Psoas muscle (tissue), 8 donors: ENCODE measurements around the gene PAQR3. TPM values are rescaled to one million over a fixed set of nuclear protein-coding genes. Genes with fewer than 3 reads are reported as not detected.
A peak's percentile ranks its signal among the peaks of the same experiment; 100 is the strongest.

ENCODE experiments used
- ATAC-seq, 4 donors: fragments of 200-7000 bp; cut with Tn5 transposase; one replicate each; pipeline ENCODE4 v1.9.1; 2020; ENCODE audit warnings: moderate library complexity in 3 of 4, mild to moderate bottlenecking in 2 of 4
- DNase-seq, 2 donors: peaks; one replicate each; pipeline ENCODE4 v3.0.0-alpha.2; 2020
- H3K27ac ChIP-seq: fragments of 200-600 bp; one replicate; pipeline ENCODE4 v1.8.0; 2022
- H3K27me3 ChIP-seq, 3 donors: fragments of 200-600 bp in 1 of 3; one replicate each; pipeline versions ENCODE4 v1.6.1 to v1.8.0; 2013 to 2022; ENCODE audit warnings: low read length in 2 of 3, mild to moderate bottlenecking in 2 of 3, moderate library complexity in 1 of 3; ENCODE audit not compliant: insufficient read depth in 3 of 3
- H3K36me3 ChIP-seq, 2 donors: fragments of 200-600 bp in 1 of 2; one replicate each; pipeline versions ENCODE4 v1.6.1 to v1.8.0; 2013 to 2022; ENCODE audit warnings: low read depth in 1 of 2, mild to moderate bottlenecking in 1 of 2, moderate library complexity in 1 of 2; ENCODE audit not compliant: insufficient read depth in 1 of 2
- H3K4me1 ChIP-seq: fragments of 200-600 bp; one replicate; pipeline ENCODE4 v1.8.0; 2022
- H3K4me3 ChIP-seq: fragments of 200-600 bp; one replicate; pipeline ENCODE4 v1.8.0; 2022; ENCODE audit warnings: mild to moderate bottlenecking
- H3K9me3 ChIP-seq: fragments of 200-600 bp; one replicate; pipeline ENCODE4 v1.8.0; 2022
- WGBS, 3 donors: extraction: QIAGEN DNeasy Blood & Tissue Kit; methylation state at CpG; one replicate each; pipeline versions ENCODE4 v1.1.6 to v1.1.7; 2013; 5-methylcytosine and 5-hydroxymethylcytosine counted together
- intact Hi-C, 2 donors: fragments of 100-400 bp; cut with DNase I; formaldehyde crosslinking; loops; one replicate each; pipeline versions ENCODE4 v1.11.0 to v1.14.2; 2022
- polyA plus RNA-seq, 3 donors: library from polyadenylated mRNA; stranded (reverse); fragments of 200-250 nt; gene quantifications; one replicate each; pipeline ENCODE4 v1.2.3, GENCODE V29; 2013
- total RNA-seq, 4 donors: library from RNA; stranded (reverse); fragmentation: NEBNext Ultra II Directional in 2 of 4; extraction: Animal tissue kit (Norgen Biotek cat#: 25700) in 2 of 4; gene quantifications; one replicate each; pipeline versions ENCODE4 v1.2.1 to v1.2.4, GENCODE V29; 2021 to 2023
- TF ChIP-seq, protein P1 (sequence below): fragments of 200-600 bp; IDR thresholded peaks from one replicate; pipeline ENCODE4 v1.8.0; 2022; ENCODE audit warnings: antibody characterized with exemption
- donor health status: healthy with polysubstance abuse.
- donor health status: DM: no; HTN: no; CAD: no; lungs with moderate emphysema.
- donor health status: Bipolar disorder and iron deficiency.
- donor health status: healthy.
- donor health status: DM: yes; HTN: yes; CAD: no.
- donor health status: DM: no; HTN: no; CAD: no.
- donor health status: DM: no; HTN: no; CAD: no.
- donor health status: DM: yes; HTN: yes; CAD: no.

The PAQR3 gene
- total and polyA plus RNA-seq, 7 donors, result 3.9 to 10.7 (median 6.1) TPM

- 93 to 95% (median 94%) methylated on average over 3 of the region's 3 CpGs for WGBS, 3 donors
- no peak for DNase-seq
- Histone ChIP-seq H3K9me3 (peaks cover 6% of the 10 kb centered on the region), H3K27ac (no peak overlapping the region), H3K36me3 (no peaks in the 10 kb centered on the region), H3K4me1 (no peaks in the 10 kb centered on the region), H3K4me3 (no peak overlapping the region), H3K27me3 (peaks cover 0 to 2% (median 0%) of the 10 kb centered on the region in 3 donors)
- ATAC-seq, result no peak
- TF ChIP-seq, protein P1, sequence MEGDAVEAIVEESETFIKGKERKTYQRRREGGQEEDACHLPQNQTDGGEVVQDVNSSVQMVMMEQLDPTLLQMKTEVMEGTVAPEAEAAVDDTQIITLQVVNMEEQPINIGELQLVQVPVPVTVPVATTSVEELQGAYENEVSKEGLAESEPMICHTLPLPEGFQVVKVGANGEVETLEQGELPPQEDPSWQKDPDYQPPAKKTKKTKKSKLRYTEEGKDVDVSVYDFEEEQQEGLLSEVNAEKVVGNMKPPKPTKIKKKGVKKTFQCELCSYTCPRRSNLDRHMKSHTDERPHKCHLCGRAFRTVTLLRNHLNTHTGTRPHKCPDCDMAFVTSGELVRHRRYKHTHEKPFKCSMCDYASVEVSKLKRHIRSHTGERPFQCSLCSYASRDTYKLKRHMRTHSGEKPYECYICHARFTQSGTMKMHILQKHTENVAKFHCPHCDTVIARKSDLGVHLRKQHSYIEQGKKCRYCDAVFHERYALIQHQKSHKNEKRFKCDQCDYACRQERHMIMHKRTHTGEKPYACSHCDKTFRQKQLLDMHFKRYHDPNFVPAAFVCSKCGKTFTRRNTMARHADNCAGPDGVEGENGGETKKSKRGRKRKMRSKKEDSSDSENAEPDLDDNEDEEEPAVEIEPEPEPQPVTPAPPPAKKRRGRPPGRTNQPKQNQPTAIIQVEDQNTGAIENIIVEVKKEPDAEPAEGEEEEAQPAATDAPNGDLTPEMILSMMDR, result no peak
- intact Hi-C loops, result no loop called here
Measured at GRCh38 chr4:78945651-78946179, 6.5 kb upstream of the PAQR3 start.

DNA sequence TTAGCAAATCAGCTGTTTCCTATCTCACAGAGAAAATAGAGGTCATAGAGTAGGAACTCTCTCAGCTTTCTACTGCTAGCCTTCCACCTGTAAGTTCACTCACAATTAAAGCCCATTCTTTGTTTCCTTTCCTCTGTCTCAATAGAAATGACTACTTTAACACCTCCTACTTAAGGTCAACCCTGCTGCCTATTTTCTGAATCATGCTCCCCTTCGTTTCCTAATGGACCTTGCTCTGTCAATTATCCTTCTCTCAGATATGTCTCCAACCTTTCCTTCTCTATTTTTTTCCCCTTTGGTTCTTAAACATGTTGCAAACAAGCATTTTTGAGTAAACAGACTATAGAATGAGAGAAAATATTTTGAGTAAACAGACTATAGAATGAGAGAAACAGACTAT lies 5.1 kb upstream of the PAQR3 start:
- ATAC-seq, result no peak
- Histone ChIP-seq H3K36me3 (no peaks in the 10 kb centered on the region), H3K9me3 (peaks cover 6% of the 10 kb centered on the region), H3K4me3 (no peak overlapping the region), H3K4me1 (peaks cover 3% of the 10 kb centered on the region), H3K27me3 (peaks cover 0 to 2% (median 0%) of the 10 kb centered on the region in 3 donors), H3K27ac (no peak overlapping the region)
- intact Hi-C loops, result no loop called here
- no peak for DNase-seq
- WGBS, 3 donors, result 44 to 54% (median 48%) methylated on average over 1 of the region's 1 CpG
- TF ChIP-seq, protein P1, result no peak

- peaks cover 11% of the 10 kb centered on the region for H3K4me1 ChIP-seq
- no peaks in the 10 kb centered on the region for H3K9me3 ChIP-seq
- no peaks in the 10 kb centered on the region for H3K27me3 ChIP-seq
- ATAC-seq (no peak), DNase-seq (no peak)
- intact Hi-C loops, result no loop called here
- TF ChIP-seq, protein P1, result no peak
- no peaks in the 10 kb centered on the region for H3K36me3 ChIP-seq
- H3K27ac ChIP-seq, result no peak overlapping the region
- WGBS, 3 donors, result 95 to 100% (median 97%) methylated on average over 5 of the region's 5 CpGs
- H3K4me3 ChIP-seq, result no peak overlapping the region
Measured at GRCh38 chr4:78940752-78941151, 1.5 kb upstream of the PAQR3 start.

- peak overlapping the region; percentile 75 for H3K27ac ChIP-seq
- no peaks in the 10 kb centered on the region for H3K36me3 ChIP-seq
- intact Hi-C loops, result no loop called here
- H3K9me3 ChIP-seq, result no peaks in the 10 kb centered on the region
- peak in 1 of 4 donors; percentile 32 for ATAC-seq
- TF ChIP-seq, protein P1, result no peak
- no peaks in the 10 kb centered on the region for H3K27me3 ChIP-seq
- WGBS, 3 donors, result 1 to 2% (median 1%) methylated on average over 9 of the region's 9 CpGs
- H3K4me3 ChIP-seq, result peak overlapping the region; percentile 97
- no peak for DNase-seq
- peaks cover 11% of the 10 kb centered on the region for H3K4me1 ChIP-seq
Measured at GRCh38 chr4:78939667-78940008, 400 bp upstream of the PAQR3 start.

DNA sequence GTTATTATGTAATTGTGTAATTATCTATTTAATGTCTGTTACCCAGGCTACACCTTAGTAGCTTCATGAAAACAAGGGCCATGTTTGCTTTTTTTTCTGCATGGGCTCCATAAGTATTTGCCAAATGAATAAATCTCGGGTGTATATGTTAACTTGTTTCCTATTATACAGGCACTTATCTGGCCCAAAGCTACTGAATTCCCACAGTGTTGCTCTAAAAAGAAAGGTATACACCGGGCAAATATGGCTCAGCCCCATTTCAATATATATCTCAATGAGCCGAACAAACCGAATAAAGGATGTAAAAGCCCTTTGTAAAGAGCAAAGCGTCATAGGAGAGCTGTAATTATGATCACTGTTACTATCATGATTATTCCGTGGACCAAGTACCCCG lies 767 bp downstream of the PAQR3 start:
- peaks cover 11% of the 10 kb centered on the region for H3K4me1 ChIP-seq
- H3K4me3 ChIP-seq, result peak overlapping the region; percentile 97
- H3K27me3 ChIP-seq, result no peaks in the 10 kb centered on the region
- DNase-seq, result no peak
- H3K27ac ChIP-seq, result no peak overlapping the region
- H3K36me3 ChIP-seq, result no peaks in the 10 kb centered on the region
- intact Hi-C loops, result no loop called here
- H3K9me3 ChIP-seq, result no peaks in the 10 kb centered on the region
- no peak for ATAC-seq
- 4 to 5% (median 5%) methylated on average over 7 of the region's 7 CpGs for WGBS, 3 donors
- TF ChIP-seq, protein P1, result no peak
